Activated naive CD4-positive, alpha-beta T cell treated with anti-CD3 and anti-CD28 coated beads for 36 hours (primary cell): ENCODE measurements around the gene COA6. TPM values are rescaled to one million over a fixed set of nuclear protein-coding genes. Genes with fewer than 3 reads are reported as not detected.
"Not testable (repeated sequence)": the region's sequence is repeated elsewhere in the genome, so short reads cannot be mapped to it uniquely, and the experiment has no call there.

Experiments used
- CTCF ChIA-PET: fragments of 350-600 bp; sonication (Branson Sonifier 250); formaldehyde crosslinking; loops from one replicate; lab custom pipeline; 2021; ENCODE audit warnings: antibody characterized with exemption; lab: Charles Lee
- DNase-seq: peaks from one replicate; pipeline ENCODE4 v3.0.0-alpha.2; 2020
- H3K27ac Mint-ChIP-seq: one replicate; pipeline ENCODE4 v1.8.0; 2021; ENCODE audit warnings: mild to moderate bottlenecking, mixed read lengths
- H3K27me3 Mint-ChIP-seq: one replicate; pipeline ENCODE4 v1.8.0; 2021; ENCODE audit warnings: low read depth, mixed read lengths
- H3K36me3 Mint-ChIP-seq: one replicate; pipeline ENCODE4 v1.8.0; 2021; ENCODE audit warnings: low read depth, mixed read lengths
- H3K4me1 Mint-ChIP-seq: one replicate; pipeline ENCODE4 v1.8.0; 2021; ENCODE audit warnings: low read depth, mixed read lengths
- H3K4me3 Mint-ChIP-seq: one replicate; pipeline ENCODE4 v1.8.0; 2021; ENCODE audit warnings: mild to moderate bottlenecking, moderate library complexity, mixed read lengths
- H3K9me3 Mint-ChIP-seq: one replicate; pipeline ENCODE4 v1.8.0; 2021; ENCODE audit warnings: mixed read lengths
- intact Hi-C: fragments of 100-400 bp; cut with micrococcal nuclease; formaldehyde crosslinking; loops from one replicate; pipeline ENCODE4 v1.15.1; 2023
- total RNA-seq, 2 experiments: library from RNA; stranded (reverse); gene quantifications; one replicate each; pipeline ENCODE4 v1.2.3, GENCODE V29; 2021

Gene COA6
- total RNA-seq, 2 experiments from 2014 or later = 45.8 to 50.2 TPM

DNA sequence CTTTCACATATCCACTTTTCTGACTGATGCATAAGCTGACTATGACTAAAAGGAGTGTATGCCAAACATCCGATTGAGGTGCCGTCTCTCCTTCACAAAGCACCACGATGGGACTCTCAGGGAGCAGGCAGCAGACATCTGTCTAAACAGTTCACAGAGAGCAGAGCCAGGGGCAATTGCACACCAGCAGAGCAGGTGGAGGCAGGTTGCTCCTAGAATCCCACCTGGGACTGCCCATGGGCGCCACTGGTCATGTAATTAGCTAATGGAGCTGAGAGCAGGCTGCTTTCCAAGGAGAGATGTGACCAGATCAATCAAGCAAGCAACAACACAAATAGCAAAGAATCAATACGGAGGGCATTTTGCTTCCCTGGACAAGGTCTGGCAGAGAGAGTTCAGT is 30.5 kb upstream of the COA6 start:
- DNase-seq = no peak
- intact Hi-C loops = no loop called here
- no peaks in the 10 kb centered on the region for H3K4me1 Mint-ChIP-seq
- H3K9me3 Mint-ChIP-seq = no peaks in the 10 kb centered on the region
- no peak overlapping the region for H3K4me3 Mint-ChIP-seq
- H3K27ac Mint-ChIP-seq = no peak overlapping the region
- CTCF ChIA-PET = interaction anchor here (1.5 kb wide), 1 partner anchor 10 kb away, joined by 4 read pairs; no protein-coding TSS in a partner anchor
- H3K36me3 Mint-ChIP-seq = no peaks in the 10 kb centered on the region
- no peaks in the 10 kb centered on the region for H3K27me3 Mint-ChIP-seq

- CTCF ChIA-PET = interaction anchor here (1.4 kb wide), 1 partner anchor 19 kb away, joined by 6 read pairs; no protein-coding TSS in a partner anchor
- Mint-ChIP-seq H3K4me1 (no peaks in the 10 kb centered on the region), H3K9me3 (no peaks in the 10 kb centered on the region), H3K27me3 (no peaks in the 10 kb centered on the region), H3K27ac (no peak overlapping the region), H3K36me3 (no peaks in the 10 kb centered on the region), H3K4me3 (no peak overlapping the region)
- intact Hi-C loops = no loop called here
- DNase-seq = no peak
Measured at GRCh38 chr1:234345237-234345636, 28.0 kb upstream of the COA6 start.

- H3K27ac Mint-ChIP-seq = no peak overlapping the region
- no peak for DNase-seq
- no peaks in the 10 kb centered on the region for H3K9me3 Mint-ChIP-seq
- no peaks in the 10 kb centered on the region for H3K36me3 Mint-ChIP-seq
- CTCF ChIA-PET = interaction anchor here (1.5 kb wide), 1 partner anchor 21 kb away, joined by 6 read pairs; no protein-coding TSS in a partner anchor
- no peaks in the 10 kb centered on the region for H3K4me1 Mint-ChIP-seq
- peaks cover 1% of the 10 kb centered on the region for H3K27me3 Mint-ChIP-seq
- H3K4me3 Mint-ChIP-seq = no peak overlapping the region
- intact Hi-C loops = no loop called here
Measured at GRCh38 chr1:234348964-234349363, 24.3 kb upstream of the COA6 start.

DNA sequence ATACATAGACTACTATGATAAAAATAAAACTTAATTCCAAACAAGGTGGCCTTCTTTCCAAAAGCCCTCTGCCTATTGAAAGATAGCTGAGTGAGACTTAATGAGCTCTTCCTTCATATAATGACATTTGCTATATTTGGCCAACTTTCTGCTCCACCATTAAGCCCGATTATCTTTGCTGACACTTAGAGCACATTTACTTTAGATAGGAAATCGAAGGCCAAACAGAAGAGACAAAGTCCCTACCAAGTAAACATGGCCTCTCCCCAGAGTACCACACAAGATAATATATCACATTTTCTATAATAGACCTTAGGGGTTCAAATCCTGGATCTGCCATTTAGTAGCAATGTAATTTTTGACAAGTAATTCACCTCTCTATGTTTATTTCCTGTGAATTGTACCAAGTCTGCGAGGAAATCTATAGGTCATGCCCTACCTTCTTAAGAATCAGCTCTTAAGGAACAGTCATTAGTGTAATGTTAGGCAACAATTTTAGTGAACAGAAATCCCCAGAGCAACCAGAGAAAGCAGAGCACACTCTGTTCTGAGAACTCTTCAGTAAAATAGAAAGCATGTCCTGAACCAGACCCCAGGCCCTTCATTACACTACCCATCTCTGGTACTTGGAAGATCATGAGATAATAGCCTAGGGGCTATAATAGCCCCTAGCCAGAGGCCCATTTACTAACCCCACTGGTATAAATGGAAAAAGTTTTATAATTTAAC is 17.3 kb upstream of the COA6 start:
- H3K4me3 Mint-ChIP-seq = peak overlapping the region; percentile 74
- no peaks in the 10 kb centered on the region for H3K36me3 Mint-ChIP-seq
- H3K9me3 Mint-ChIP-seq = no peaks in the 10 kb centered on the region
- peak overlapping the region; percentile 82 for H3K27ac Mint-ChIP-seq
- DNase-seq = no peak
- intact Hi-C loops = loop anchor here (1.0 kb wide), 1 partner anchor 17 kb away; the partner anchor contains the start of gene COA6
- CTCF ChIA-PET = interaction anchor here (1.8 kb wide), 1 partner anchor 46 kb away, joined by 8 read pairs; no protein-coding TSS in a partner anchor
- peaks cover 1% of the 10 kb centered on the region for H3K27me3 Mint-ChIP-seq
- peaks cover 7% of the 10 kb centered on the region for H3K4me1 Mint-ChIP-seq

- H3K4me1 Mint-ChIP-seq = not testable (repeated sequence)
- intact Hi-C loops = loop anchor here (1.0 kb wide), 1 partner anchor 17 kb away; the partner anchor contains the start of gene COA6
Measured at GRCh38 chr1:234356615-234357269, 16.5 kb upstream of the COA6 start.

DNA sequence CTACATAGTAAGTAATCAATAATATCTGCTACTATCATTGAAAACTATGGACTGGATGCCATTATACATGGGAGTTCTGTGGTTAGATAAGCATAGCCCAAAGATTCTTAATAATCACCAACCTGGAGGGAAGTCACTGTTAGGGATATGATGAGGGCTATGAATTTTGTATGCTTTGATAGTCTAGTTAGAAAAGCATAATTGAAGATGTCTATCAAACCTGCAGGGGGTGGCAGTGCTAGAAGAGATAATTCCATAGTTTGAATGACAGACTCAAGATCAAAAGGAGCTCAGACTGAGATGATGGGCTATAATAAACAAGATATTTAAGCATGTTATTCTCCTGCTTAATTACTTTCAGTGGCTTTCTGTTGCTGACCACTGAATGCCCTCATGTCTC is 15.4 kb upstream of the COA6 start:
- H3K4me1 Mint-ChIP-seq = peaks cover 7% of the 10 kb centered on the region
- no peaks in the 10 kb centered on the region for H3K36me3 Mint-ChIP-seq
- H3K4me3 Mint-ChIP-seq = peak overlapping the region; percentile 50
- intact Hi-C loops = no loop called here
- H3K27ac Mint-ChIP-seq = no peak overlapping the region
- H3K27me3 Mint-ChIP-seq = peaks cover 1% of the 10 kb centered on the region
- no peaks in the 10 kb centered on the region for H3K9me3 Mint-ChIP-seq
- CTCF ChIA-PET = interaction anchor here (1.5 kb wide), 1 partner anchor 52 kb away, joined by 4 read pairs; no protein-coding TSS in a partner anchor
- no peak for DNase-seq

More at GRCh38 chr1:234356615-234357269, 16.5 kb upstream of the COA6 start:
- CTCF ChIA-PET = interaction anchor here (0.7 to 1.8 kb wide), 3 partner anchors 30 to 53 kb away, joined by 4 to 8 read pairs (median 4); no protein-coding TSS in a partner anchor
- not testable (repeated sequence) for H3K9me3 Mint-ChIP-seq, H3K36me3 Mint-ChIP-seq, H3K27me3 Mint-ChIP-seq
- Mint-ChIP-seq H3K27ac (peak overlapping the region; percentile 82), H3K4me3 (peak overlapping the region; percentile 74)
- DNase-seq = peak; percentile 58

GRCh38 chr1:234361102-234361603 is 12.1 kb upstream of the COA6 start:
- H3K4me3 Mint-ChIP-seq = no peak overlapping the region
- CTCF ChIA-PET = no interaction called here
- intact Hi-C loops = no loop called here
- H3K36me3 Mint-ChIP-seq = no peaks in the 10 kb centered on the region
- no peaks in the 10 kb centered on the region for H3K9me3 Mint-ChIP-seq
- H3K27me3 Mint-ChIP-seq = no peaks in the 10 kb centered on the region
- DNase-seq = no peak
- peaks cover 4% of the 10 kb centered on the region for H3K4me1 Mint-ChIP-seq
- no peak overlapping the region for H3K27ac Mint-ChIP-seq

DNA sequence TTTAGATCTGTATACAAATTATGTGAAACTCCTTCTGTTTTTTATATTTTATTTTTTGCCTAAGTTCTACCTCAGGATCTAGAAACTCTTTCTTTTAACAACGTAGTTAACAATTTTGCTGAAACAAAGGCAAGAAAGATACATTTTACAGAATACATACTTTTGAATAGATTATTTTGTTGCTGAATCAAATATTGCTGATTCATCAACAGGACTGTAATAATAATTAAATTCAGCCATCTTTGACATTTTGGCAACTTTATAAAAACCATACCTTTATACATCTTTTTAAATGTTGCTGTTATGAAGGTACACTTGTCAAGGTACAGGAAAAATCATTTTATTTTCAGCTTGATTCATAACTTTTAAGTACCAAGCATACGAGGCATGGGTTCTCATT is 10.7 kb upstream of the COA6 start:
- DNase-seq = no peak
- CTCF ChIA-PET = interaction anchor here (1.8 kb wide), 1 partner anchor 36 kb away, joined by 4 read pairs; no protein-coding TSS in a partner anchor
- H3K9me3 Mint-ChIP-seq = no peaks in the 10 kb centered on the region
- intact Hi-C loops = no loop called here
- H3K27ac Mint-ChIP-seq = no peak overlapping the region
- no peaks in the 10 kb centered on the region for H3K27me3 Mint-ChIP-seq
- H3K36me3 Mint-ChIP-seq = no peaks in the 10 kb centered on the region
- peaks cover 4% of the 10 kb centered on the region for H3K4me1 Mint-ChIP-seq
- no peak overlapping the region for H3K4me3 Mint-ChIP-seq

GRCh38 chr1:234368320-234369032 is 4.8 kb upstream of the COA6 start:
- DNase-seq = peak; percentile 28
- no peak overlapping the region for H3K4me3 Mint-ChIP-seq
- peak overlapping the region; percentile 4 for H3K27ac Mint-ChIP-seq
- CTCF ChIA-PET = no interaction called here
- H3K9me3 Mint-ChIP-seq = no peaks in the 10 kb centered on the region
- intact Hi-C loops = loop anchor here (1.0 kb wide), 1 partner anchor 41 kb away; no protein-coding TSS in a partner anchor
- H3K4me1 Mint-ChIP-seq = peaks cover 28% of the 10 kb centered on the region
- no peaks in the 10 kb centered on the region for H3K27me3 Mint-ChIP-seq
- peaks cover 3% of the 10 kb centered on the region for H3K36me3 Mint-ChIP-seq

DNA sequence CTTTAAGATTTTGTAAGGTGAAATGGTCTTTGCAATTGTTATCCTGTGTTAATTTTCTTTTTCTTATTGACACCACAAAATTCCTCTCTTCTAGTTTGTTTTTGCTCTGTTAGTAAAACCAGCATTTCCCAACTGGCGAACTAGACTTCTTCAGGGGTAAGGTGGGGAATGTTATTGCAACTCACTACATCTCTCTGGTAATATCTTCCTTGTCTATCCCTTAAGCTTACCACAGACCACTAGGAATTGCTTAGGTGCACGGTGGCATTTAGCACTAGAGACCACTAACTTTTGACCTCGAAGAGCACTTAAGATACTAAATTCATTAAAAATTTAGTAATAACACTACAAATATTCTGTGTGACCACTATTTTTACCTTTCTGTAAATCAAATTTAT is 4.2 kb upstream of the COA6 start:
- no peak overlapping the region for H3K27ac Mint-ChIP-seq
- CTCF ChIA-PET = no interaction called here

DNA sequence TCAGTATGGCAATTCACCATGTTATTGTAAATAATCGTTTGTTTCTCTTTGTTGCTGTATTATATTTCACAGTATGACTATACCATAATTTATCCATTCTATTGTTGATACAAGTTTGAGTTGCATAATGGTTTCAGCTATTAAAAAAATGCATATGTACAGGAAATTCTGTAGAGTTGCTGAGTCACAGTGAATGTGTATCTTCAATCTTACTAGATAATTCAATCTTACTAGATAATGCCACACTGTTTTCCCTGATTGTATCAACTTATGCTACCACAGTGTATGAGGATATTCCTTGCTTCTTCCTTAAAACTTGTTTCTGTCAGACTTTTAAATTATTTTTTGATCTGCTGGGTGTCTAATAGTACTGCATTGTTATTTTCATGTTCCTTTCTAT is 3.5 kb upstream of the COA6 start:
- peaks cover 8% of the 10 kb centered on the region for H3K36me3 Mint-ChIP-seq
- no peaks in the 10 kb centered on the region for H3K27me3 Mint-ChIP-seq
- intact Hi-C loops = loop anchor here (10.0 kb wide), 1 partner anchor 235 kb away; no protein-coding TSS in a partner anchor
- no peaks in the 10 kb centered on the region for H3K9me3 Mint-ChIP-seq
- no peak overlapping the region for H3K27ac Mint-ChIP-seq
- DNase-seq = no peak
- CTCF ChIA-PET = interaction anchor here (0.6 to 1.1 kb wide), 2 partner anchors 37 to 258 kb away, joined by 3 read pairs; no protein-coding TSS in a partner anchor
- peaks cover 36% of the 10 kb centered on the region for H3K4me1 Mint-ChIP-seq
- no peak overlapping the region for H3K4me3 Mint-ChIP-seq

More for the DNA sequence above, 4.2 kb upstream of the COA6 start:
- Mint-ChIP-seq H3K27me3 (no peaks in the 10 kb centered on the region), H3K4me1 (peaks cover 29% of the 10 kb centered on the region), H3K4me3 (no peak overlapping the region), H3K36me3 (peaks cover 3% of the 10 kb centered on the region), H3K9me3 (no peaks in the 10 kb centered on the region)
- DNase-seq = no peak
- intact Hi-C loops = no loop called here
